GM23248 (cell line): ENCODE measurements around the gene COA7.

Source experiments
- EZH2 ChIP-seq: fragments of 200-600 bp; sonication (generic); IDR thresholded peaks from 2 replicates; pipeline ENCODE4 v1.6.1; 2018; ENCODE audit warnings: antibody characterized with exemption, mild to moderate bottlenecking; ENCODE audit not compliant: insufficient read depth, poor library complexity, severe bottlenecking
- EZH2phosphoT487 ChIP-seq: fragments of 200-600 bp; sonication (generic); IDR thresholded peaks from 2 replicates; pipeline ENCODE4 v1.6.1; 2018; ENCODE audit warnings: antibody characterized with exemption, moderate library complexity, mild to moderate bottlenecking, low read depth; ENCODE audit not compliant: insufficient read depth

GRCh38 chr1:52695627-52696026 is 2.5 kb downstream of the COA7 start:
- TF ChIP-seq EZH2phosphoT487 = no peak
- no peak for TF ChIP-seq EZH2
